ENCODE data around the gene FBXO47.

GRCh38 chr17:38899421-38899820, 67.8 kb downstream of the FBXO47 start:
- no peak for TF ChIP-seq CTCF (IDR thresholded peaks at IDR 0.05)
- no peak for TF ChIP-seq POLR2A (IDR thresholded peaks at IDR 0.05)

Data from body of pancreas (tissue), 4 donors.